Heart right ventricle (tissue), 16 donors: ENCODE data around the gene ABLIM1. TPM values are rescaled to one million over a fixed set of nuclear protein-coding genes. Genes with fewer than 3 reads are reported as not detected.
A peak's percentile ranks its signal among the peaks of the same experiment; 100 is the strongest.

Experiments
- ATAC-seq, 8 donors: fragments of 200-7000 bp; cut with Tn5 transposase; one replicate each; pipeline ENCODE4 v1.9.1; 2020; ENCODE audit warnings: mild to moderate bottlenecking in 8 of 8, moderate library complexity in 8 of 8, moderate number of reproducible peaks in 1 of 8
- DNase-seq, 2 donors: peaks; one replicate each; pipeline ENCODE4 v3.0.0-alpha.2; 2020
- H3K27ac ChIP-seq, 10 donors: fragments of 200-600 bp; sonication (generic) in 2 of 10; one replicate each; pipeline versions ENCODE4 v1.5.0 to v1.8.0; 2020 to 2022; ENCODE audit warnings: mild to moderate bottlenecking in 3 of 10
- H3K27me3 ChIP-seq, 7 donors: fragments of 200-600 bp; one replicate each; pipeline ENCODE4 v1.8.0; 2021 to 2022; ENCODE audit warnings: mild to moderate bottlenecking in 2 of 7
- H3K36me3 ChIP-seq, 9 donors: fragments of 200-600 bp; sonication (generic) in 1 of 9; one replicate each; pipeline versions ENCODE4 v1.5.0 to v1.8.0; 2020 to 2022; ENCODE audit warnings: mild to moderate bottlenecking in 2 of 9
- H3K4me1 ChIP-seq, 9 donors: fragments of 200-600 bp; sonication (generic) in 1 of 9; one replicate each; pipeline versions ENCODE4 v1.5.0 to v1.8.0; 2020 to 2022; ENCODE audit warnings: mild to moderate bottlenecking in 4 of 9
- H3K4me3 ChIP-seq, 10 donors: fragments of 200-600 bp; sonication (generic) in 2 of 10; one replicate each; pipeline versions ENCODE4 v1.5.0 to v1.8.0; 2020 to 2022; ENCODE audit warnings: mild to moderate bottlenecking in 7 of 10, moderate library complexity in 2 of 10
- H3K9me3 ChIP-seq, 11 donors: fragments of 200-600 bp in 10 of 11; sonication (generic) in 2 of 11; one replicate each; pipeline versions ENCODE4 v1.5.0 to v1.8.0; 2013 to 2022; ENCODE audit warnings: mild to moderate bottlenecking in 2 of 11, control low read depth in 1 of 11, moderate library complexity in 1 of 11
- whole genome bisulfite sequencing, 2 donors: extraction: QIAGEN DNeasy Blood & Tissue Kit; methylation state at CpG; one replicate each; pipeline ENCODE4 v1.1.7; 2013; ENCODE audit warnings: inconsistent platforms in 1 of 2; 5-methylcytosine and 5-hydroxymethylcytosine counted together
- intact Hi-C, 10 donors: fragments of 100-400 bp; cut with DNase I; formaldehyde crosslinking; loops; one replicate each; pipeline versions ENCODE4 v1.11.1 to v1.14.2; 2022
- polyA plus RNA-seq, 2 donors: library from polyadenylated mRNA; stranded (reverse); fragments of 200-250 nt; gene quantifications; one replicate each; pipeline ENCODE4 v1.2.3, GENCODE V29; 2013
- total RNA-seq, 10 donors: library from RNA; stranded (reverse); fragmentation: NEBNext Ultra II Directional in 3 of 10; extraction: Animal tissue kit (Norgen Biotek cat#: 25700) in 3 of 10; gene quantifications; one replicate each; pipeline versions ENCODE4 v1.2.1 to v1.2.4, GENCODE V29; 2021 to 2023
- TF ChIP-seq, protein P1 (sequence below), 9 donors: fragments of 200-600 bp; sonication (generic) in 2 of 9; IDR thresholded peaks; one replicate each; pipeline versions ENCODE4 v1.5.0 to v1.8.0; 2021 to 2022; ENCODE audit warnings: antibody characterized with exemption in 9 of 9, mild to moderate bottlenecking in 5 of 9, moderate library complexity in 1 of 9
- donor health status: Arrhythmogenic right ventricular cardiomyopathy.
- donor health status: ischemic (EF 13 %, LVEDD 7.1; RV severe dilation, severe dysfunction).
- donor health status: healthy with polysubstance abuse.
- donor health status: DM: no; HTN: yes; CAD: no.
- donor health status: DM: no; HTN: no; CAD: no.
- donor health status: ischemic (EF 25% LVEDD 6.9; RV normal size, moderate dysfunction).
- donor health status: ischemic (EF 25% LVEDD 5.7; RV mildly dilated, moderate dysfunction).
- donor health status: healthy.
- donor health status: DM: yes; HTN: yes; CAD: no.
- donor health status: Ischemic cardiomyopathy.
- donor health status: ischemic (EF 35%, LVEDD 5.7; RV mildly dilated, moderate dysfunction).
- donor health status: nonischemic (EF 11% LVEDD 7.7; RV severe dilation, severe dysfunction).
- donor health status: DM: yes; HTN: yes; CAD: no.
- donor health status: PGD.
- donor health status: ischemic (EF 29% LVEDD 5.4; RV normal size, mild dysfunction).
- donor health status: nonischemic (EF 23%, LVEDD 6.1; RV moderate dilation, normal function).

Gene ABLIM1
- total and polyA plus RNA-seq, 12 donors, result 119 to 816 (median 600) TPM

DNA sequence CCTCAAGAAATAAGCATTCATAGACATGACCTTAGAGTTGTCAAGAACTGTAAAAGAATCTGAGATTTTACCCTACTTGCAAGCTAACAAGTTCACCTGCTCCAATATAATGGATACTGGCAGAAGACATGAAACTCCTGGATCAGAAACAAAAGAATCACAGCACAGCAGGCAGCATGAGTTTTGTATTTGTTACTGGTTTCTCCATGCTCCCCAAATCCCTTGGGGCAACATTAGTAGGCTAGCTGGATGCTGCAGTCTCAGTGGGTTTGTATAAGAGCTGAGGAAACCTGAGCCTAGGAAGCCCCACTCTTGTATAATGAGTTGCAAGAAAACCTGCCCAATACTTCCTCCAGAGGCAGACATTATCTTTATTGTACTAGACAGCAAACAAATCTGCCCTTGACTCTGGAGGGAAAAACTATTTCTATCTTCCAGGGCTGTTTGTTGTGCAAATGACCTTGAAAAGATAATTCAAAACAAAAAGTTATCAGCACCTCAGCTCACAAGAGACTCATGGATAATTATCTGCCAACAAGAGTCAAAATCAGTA, 64.8 kb downstream of the ABLIM1 start:
- TF ChIP-seq, protein P1, sequence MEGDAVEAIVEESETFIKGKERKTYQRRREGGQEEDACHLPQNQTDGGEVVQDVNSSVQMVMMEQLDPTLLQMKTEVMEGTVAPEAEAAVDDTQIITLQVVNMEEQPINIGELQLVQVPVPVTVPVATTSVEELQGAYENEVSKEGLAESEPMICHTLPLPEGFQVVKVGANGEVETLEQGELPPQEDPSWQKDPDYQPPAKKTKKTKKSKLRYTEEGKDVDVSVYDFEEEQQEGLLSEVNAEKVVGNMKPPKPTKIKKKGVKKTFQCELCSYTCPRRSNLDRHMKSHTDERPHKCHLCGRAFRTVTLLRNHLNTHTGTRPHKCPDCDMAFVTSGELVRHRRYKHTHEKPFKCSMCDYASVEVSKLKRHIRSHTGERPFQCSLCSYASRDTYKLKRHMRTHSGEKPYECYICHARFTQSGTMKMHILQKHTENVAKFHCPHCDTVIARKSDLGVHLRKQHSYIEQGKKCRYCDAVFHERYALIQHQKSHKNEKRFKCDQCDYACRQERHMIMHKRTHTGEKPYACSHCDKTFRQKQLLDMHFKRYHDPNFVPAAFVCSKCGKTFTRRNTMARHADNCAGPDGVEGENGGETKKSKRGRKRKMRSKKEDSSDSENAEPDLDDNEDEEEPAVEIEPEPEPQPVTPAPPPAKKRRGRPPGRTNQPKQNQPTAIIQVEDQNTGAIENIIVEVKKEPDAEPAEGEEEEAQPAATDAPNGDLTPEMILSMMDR (IDR thresholded peaks at IDR 0.05), result no peak
- no peak for DNase-seq
- no peaks in the 10 kb centered on the region for H3K27me3 ChIP-seq
- peaks cover 0 to 62% (median 30%) of the 10 kb centered on the region in 9 donors for H3K4me1 ChIP-seq
- H3K4me3 ChIP-seq, result no peak overlapping the region
- peaks cover 0 to 5% (median 0%) of the 10 kb centered on the region in 11 donors for H3K9me3 ChIP-seq
- intact Hi-C loops, result no loop called here
- no peak for ATAC-seq
- H3K36me3 ChIP-seq, result peaks cover 0 to 61% (median 10%) of the 10 kb centered on the region in 9 donors
- H3K27ac ChIP-seq, result peak overlapping the region in 4 of 10 donors; percentile 7 to 49 (median 30)

DNA sequence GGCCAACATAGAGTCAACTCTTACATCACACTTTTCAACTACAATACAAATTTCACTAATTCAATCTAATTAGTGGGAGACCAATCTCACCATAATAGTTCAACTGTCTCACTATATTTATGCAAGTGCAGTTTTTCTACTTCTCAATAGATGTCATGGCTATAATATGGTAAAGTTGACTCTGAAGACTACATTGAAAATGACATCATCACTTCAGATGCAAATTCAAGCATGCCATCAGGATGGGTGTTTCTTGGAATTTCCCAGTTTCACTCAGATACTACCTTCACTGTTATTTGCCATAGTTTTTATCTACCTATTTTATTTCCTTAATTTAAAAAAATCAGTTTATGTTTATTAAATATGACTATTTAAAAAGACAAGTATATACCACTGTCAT, 67.1 kb downstream of the ABLIM1 start:
- TF ChIP-seq, protein P1 (IDR thresholded peaks at IDR 0.05), result no peak
- Histone ChIP-seq H3K4me3 (no peak overlapping the region), H3K27me3 (no peaks in the 10 kb centered on the region), H3K36me3 (peaks cover 0 to 41% (median 2%) of the 10 kb centered on the region in 9 donors), H3K9me3 (peaks cover 0 to 5% (median 0%) of the 10 kb centered on the region in 11 donors), H3K4me1 (peaks cover 2 to 59% (median 27%) of the 10 kb centered on the region in 9 donors), H3K27ac (peak overlapping the region in 1 of 10 donors; percentile 8)
- intact Hi-C loops, result no loop called here
- DNase-seq (no peak), ATAC-seq (no peak)

GRCh38 chr10:114584419-114584818, 73.7 kb downstream of the ABLIM1 start:
- peak overlapping the region in 3 of 10 donors; percentile 25 to 52 (median 32) for H3K27ac ChIP-seq
- H3K4me1 ChIP-seq, result peaks cover 4 to 77% (median 50%) of the 10 kb centered on the region in 9 donors
- no peaks in the 10 kb centered on the region for H3K27me3 ChIP-seq
- peaks cover 0 to 5% (median 0%) of the 10 kb centered on the region in 11 donors for H3K9me3 ChIP-seq
- peaks cover 0 to 7% (median 0%) of the 10 kb centered on the region in 9 donors for H3K36me3 ChIP-seq
- ATAC-seq (peak in 2 of 8 donors; percentile 33 to 46), DNase-seq (no peak)
- H3K4me3 ChIP-seq, result no peak overlapping the region
- WGBS, 2 donors, result 47 to 51% methylated on average over 2 of the region's 2 CpGs
- intact Hi-C loops, result no loop called here
- TF ChIP-seq, protein P1 (IDR thresholded peaks at IDR 0.05), result no peak

DNA sequence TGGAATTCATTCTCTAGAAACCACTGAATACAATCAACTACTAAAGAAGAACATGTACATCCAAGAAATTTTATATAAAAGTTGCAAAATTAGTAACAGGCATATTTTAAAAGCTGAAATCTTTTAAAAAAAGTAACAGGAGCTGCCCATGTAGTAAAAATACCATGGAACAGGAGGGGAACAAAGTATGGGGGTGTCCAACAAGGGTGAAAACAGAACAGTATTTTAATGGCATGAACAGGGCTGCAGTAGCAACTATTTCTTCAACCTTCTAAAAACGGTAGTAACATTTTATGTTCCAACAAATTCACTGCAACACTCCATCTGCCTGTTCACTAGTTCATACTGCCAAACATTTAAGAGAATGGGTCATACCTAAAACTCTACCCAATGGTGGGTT, 77.0 kb downstream of the ABLIM1 start:
- Histone ChIP-seq H3K9me3 (peaks cover 0 to 5% (median 0%) of the 10 kb centered on the region in 11 donors), H3K4me1 (peaks cover 7 to 84% (median 57%) of the 10 kb centered on the region in 9 donors), H3K36me3 (no peaks in the 10 kb centered on the region), H3K27ac (peak overlapping the region in 1 of 10 donors; percentile 22), H3K27me3 (no peaks in the 10 kb centered on the region), H3K4me3 (no peak overlapping the region)
- WGBS, 2 donors, result 15 to 40% methylated on average over 1 of the region's 1 CpG
- intact Hi-C loops, result no loop called here
- ATAC-seq (no peak), DNase-seq (no peak)
- TF ChIP-seq, protein P1 (IDR thresholded peaks at IDR 0.05), result no peak
